ENCODE data around the gene VPS18.

- TF ChIP-seq EZH2 (IDR thresholded peaks at IDR 0.05) (no peak), CTCF (IDR thresholded peaks at IDR 0.05) (no peak), EZH2phosphoT487 (IDR thresholded peaks at IDR 0.05) (no peak)
These were observed 16.6 kb upstream of the VPS18 start for GRCh38 chr15:40877694-40878093.

Measured in neural progenitor cell (in vitro differentiated cells).